ENCODE measurements around the gene GPR12.

GPR12 gene

GRCh38 chr13:26749285-26749684 is 11.3 kb downstream of the GPR12 start:
- no peaks in the 10 kb centered on the region for H3K27me3 ChIP-seq (replicated peaks; ENCODE audit: insufficient read depth, low read length)
- no peak overlapping the region for H3K9ac ChIP-seq (ENCODE audit: low read length)
- H3K9me3 ChIP-seq (replicated peaks; ENCODE audit: insufficient read depth, low read length) = no peaks in the 10 kb centered on the region
- no peak overlapping the region for H3K4me3 ChIP-seq (ENCODE audit: low read length)
- DNase-seq = no peak
- no peaks in the 10 kb centered on the region for H3K4me1 ChIP-seq (ENCODE audit: low read length)
- H4K20me1 ChIP-seq (ENCODE audit: insufficient read depth, low read length) = no peaks in the 10 kb centered on the region
- H3K27ac ChIP-seq (ENCODE audit: low read length) = no peak overlapping the region
- H3K4me2 ChIP-seq (ENCODE audit: low read depth, low read length) = no peak overlapping the region
- no peaks in the 10 kb centered on the region for H3K36me3 ChIP-seq (replicated peaks; ENCODE audit: insufficient read depth, low read length)
- no peak for TF ChIP-seq CTCF (IDR thresholded peaks at IDR 0.05; ENCODE audit: low read length)
- TF ChIP-seq EZH2 (optimal IDR thresholded peaks at IDR 0.05; ENCODE audit: low read depth, low read length) = no peak
- TF ChIP-seq EZH2phosphoT487 (IDR thresholded peaks at IDR 0.05; ENCODE audit: low read length) = no peak
- H3F3A ChIP-seq (ENCODE audit: insufficient read depth, low read length) = no peaks in the 10 kb centered on the region
- no peaks in the 10 kb centered on the region for H3K79me2 ChIP-seq (ENCODE audit: low read length)
- no peak overlapping the region for H2AFZ ChIP-seq (ENCODE audit: low read length)
- H3K9me2 ChIP-seq (replicated peaks; ENCODE audit: insufficient read depth, low read length) = no peaks in the 10 kb centered on the region

GRCh38 chr13:26747706-26748105 is 12.9 kb downstream of the GPR12 start:
- H3K9me2 ChIP-seq (replicated peaks; ENCODE audit: insufficient read depth, low read length) = no peaks in the 10 kb centered on the region
- H3K4me1 ChIP-seq (ENCODE audit: low read length) = no peaks in the 10 kb centered on the region
- no peak overlapping the region for H3K4me3 ChIP-seq (ENCODE audit: low read length)
- H3K4me2 ChIP-seq (ENCODE audit: low read depth, low read length) = no peak overlapping the region
- no peaks in the 10 kb centered on the region for H3K9me3 ChIP-seq (replicated peaks; ENCODE audit: insufficient read depth, low read length)
- no peaks in the 10 kb centered on the region for H3K27me3 ChIP-seq (replicated peaks; ENCODE audit: insufficient read depth, low read length)
- no peaks in the 10 kb centered on the region for H4K20me1 ChIP-seq (ENCODE audit: insufficient read depth, low read length)
- no peaks in the 10 kb centered on the region for H3K79me2 ChIP-seq (ENCODE audit: low read length)
- H3K9ac ChIP-seq (ENCODE audit: low read length) = no peak overlapping the region
- H3K36me3 ChIP-seq (replicated peaks; ENCODE audit: insufficient read depth, low read length) = no peaks in the 10 kb centered on the region
- no peak overlapping the region for H3K27ac ChIP-seq (ENCODE audit: low read length)
- no peak overlapping the region for H2AFZ ChIP-seq (ENCODE audit: low read length)
- DNase-seq = no peak
- H3F3A ChIP-seq (ENCODE audit: insufficient read depth, low read length) = no peaks in the 10 kb centered on the region
- no peak for TF ChIP-seq CTCF (IDR thresholded peaks at IDR 0.05; ENCODE audit: low read length)
- TF ChIP-seq EZH2phosphoT487 (IDR thresholded peaks at IDR 0.05; ENCODE audit: low read length) = no peak
- TF ChIP-seq EZH2 (optimal IDR thresholded peaks at IDR 0.05; ENCODE audit: low read depth, low read length) = no peak

- Histone ChIP-seq H3K27me3 (replicated peaks; ENCODE audit: insufficient read depth, low read length) (no peaks in the 10 kb centered on the region), H3K27ac (ENCODE audit: low read length) (no peak overlapping the region), H3K9ac (ENCODE audit: low read length) (no peak overlapping the region), H3K9me3 (replicated peaks; ENCODE audit: insufficient read depth, low read length) (no peaks in the 10 kb centered on the region), H2AFZ (ENCODE audit: low read length) (no peak overlapping the region), H3K79me2 (ENCODE audit: low read length) (no peaks in the 10 kb centered on the region), H3F3A (ENCODE audit: insufficient read depth, low read length) (no peaks in the 10 kb centered on the region), H3K4me3 (ENCODE audit: low read length) (no peak overlapping the region), H3K4me2 (ENCODE audit: low read depth, low read length) (no peak overlapping the region), H3K4me1 (ENCODE audit: low read length) (no peaks in the 10 kb centered on the region), H3K36me3 (replicated peaks; ENCODE audit: insufficient read depth, low read length) (no peaks in the 10 kb centered on the region), H4K20me1 (ENCODE audit: insufficient read depth, low read length) (no peaks in the 10 kb centered on the region), H3K9me2 (replicated peaks; ENCODE audit: insufficient read depth, low read length) (no peaks in the 10 kb centered on the region)
- DNase-seq = no peak
- TF ChIP-seq CTCF (IDR thresholded peaks at IDR 0.05; ENCODE audit: low read length) (no peak), EZH2phosphoT487 (IDR thresholded peaks at IDR 0.05; ENCODE audit: low read length) (no peak), EZH2 (optimal IDR thresholded peaks at IDR 0.05; ENCODE audit: low read depth, low read length) (no peak)
Measured at GRCh38 chr13:26743971-26744370, 16.6 kb downstream of the GPR12 start.

Measured in MM.1S (cell line).